Suppressor macrophage (primary cell): Measurements from ENCODE around the gene IL24.
"Not testable (repeated sequence)": the region's sequence is repeated elsewhere in the genome, so short reads cannot be mapped to it uniquely, and the experiment has no call there.

Experiments used
- DNase-seq, 4 experiments: peaks; one replicate each; pipeline ENCODE4 v3.0.0-alpha.2; 2020 to 2022
- total RNA-seq, 17 experiments: gene quantifications; one replicate each; lab custom pipeline; 2026; ENCODE audit warnings: mixed read lengths in 6 of 17, inconsistent platforms in 3 of 17; lab: John Stamatoyannopoulos, UW

The IL24 gene, protein sequence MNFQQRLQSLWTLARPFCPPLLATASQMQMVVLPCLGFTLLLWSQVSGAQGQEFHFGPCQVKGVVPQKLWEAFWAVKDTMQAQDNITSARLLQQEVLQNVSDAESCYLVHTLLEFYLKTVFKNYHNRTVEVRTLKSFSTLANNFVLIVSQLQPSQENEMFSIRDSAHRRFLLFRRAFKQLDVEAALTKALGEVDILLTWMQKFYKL
- total RNA-seq = 0 to 1.2 (median 0.09) reads per million in 17 experiments

DNA sequence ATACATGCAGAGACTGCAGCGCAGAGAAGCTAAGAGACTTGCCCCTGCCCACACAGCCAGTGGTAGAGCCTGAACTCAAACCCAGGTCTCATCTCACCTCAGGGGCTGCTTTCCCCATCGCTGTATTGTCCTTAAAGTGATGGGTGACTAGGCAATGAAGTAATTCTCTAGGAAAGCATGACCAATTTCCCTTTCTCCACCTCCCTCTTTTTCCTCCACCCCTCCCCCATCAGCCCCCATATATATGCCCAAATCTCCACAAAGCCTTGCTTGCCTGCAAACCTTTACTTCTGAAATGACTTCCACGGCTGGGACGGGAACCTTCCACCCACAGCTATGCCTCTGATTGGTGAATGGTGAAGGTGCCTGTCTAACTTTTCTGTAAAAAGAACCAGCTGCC, at the start of gene IL24:
Gene IL24 (plus strand): TSS at position 269 of the 400 bp plus-strand sequence. CDS start 390 bp downstream, outside the sequence.
- no peak for DNase-seq

GRCh38 chr1:206847946-206848345, 49.3 kb upstream of the IL24 start:
- no peak for DNase-seq

- no peak for DNase-seq
Observed at GRCh38 chr1:206850401-206850800, 46.8 kb upstream of the IL24 start.

DNA sequence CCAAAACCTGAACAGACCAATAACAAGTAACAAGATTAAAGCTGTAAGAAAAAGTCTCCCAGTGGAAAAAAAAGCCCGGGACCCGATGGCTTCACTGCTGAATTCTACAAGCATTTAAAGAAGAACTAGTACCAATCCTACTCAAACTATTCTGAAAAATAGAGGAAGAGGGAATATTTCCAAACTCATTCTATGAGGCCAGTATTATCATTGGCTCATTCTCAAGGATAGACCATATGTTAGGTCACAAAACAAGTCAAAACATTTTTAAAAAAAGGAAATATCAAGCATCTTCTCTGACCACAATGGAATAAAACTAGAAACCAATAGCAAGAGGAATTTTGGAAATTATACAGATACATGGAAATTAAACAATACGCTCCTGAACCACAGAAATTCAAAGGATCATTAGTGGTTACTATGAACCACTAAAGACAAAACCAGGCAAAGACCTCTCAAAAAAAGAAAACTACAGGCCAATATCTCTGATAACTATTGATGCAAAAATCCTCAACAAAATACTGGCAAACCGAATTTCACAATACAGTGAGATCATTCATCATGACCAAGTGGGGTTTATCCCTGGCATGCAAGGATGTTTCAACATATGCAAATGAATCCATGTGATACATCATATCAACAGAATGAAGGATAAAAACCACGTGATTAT, 45.8 kb upstream of the IL24 start:
- DNase-seq = peak in 3 of 4 experiments; percentile 43 to 69 (median 65)

DNA sequence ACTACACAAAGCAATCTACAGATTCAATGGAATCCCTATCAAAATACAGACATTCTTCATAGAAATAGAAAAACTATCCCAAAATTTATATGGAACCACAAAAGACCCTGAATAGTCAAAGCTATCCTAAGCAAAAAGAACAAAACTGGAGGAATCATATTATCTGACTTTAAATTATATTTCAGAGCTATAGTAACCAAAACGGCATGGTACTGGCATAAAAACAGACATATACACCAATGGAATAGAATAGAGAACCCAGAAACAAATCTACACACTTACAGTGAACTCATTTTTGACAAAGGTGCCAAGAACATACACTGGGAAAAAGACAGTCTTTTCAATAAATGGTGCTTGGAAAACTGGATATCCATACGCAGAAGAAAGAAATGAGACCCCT, 44.6 kb upstream of the IL24 start:
- DNase-seq = not testable (repeated sequence)

GRCh38 chr1:206853696-206854095, 43.5 kb upstream of the IL24 start:
- DNase-seq = not testable (repeated sequence)

GRCh38 chr1:206854401-206855129, 42.7 kb upstream of the IL24 start:
- DNase-seq = peak in 3 of 4 experiments; percentile 13 to 24 (median 20)

DNA sequence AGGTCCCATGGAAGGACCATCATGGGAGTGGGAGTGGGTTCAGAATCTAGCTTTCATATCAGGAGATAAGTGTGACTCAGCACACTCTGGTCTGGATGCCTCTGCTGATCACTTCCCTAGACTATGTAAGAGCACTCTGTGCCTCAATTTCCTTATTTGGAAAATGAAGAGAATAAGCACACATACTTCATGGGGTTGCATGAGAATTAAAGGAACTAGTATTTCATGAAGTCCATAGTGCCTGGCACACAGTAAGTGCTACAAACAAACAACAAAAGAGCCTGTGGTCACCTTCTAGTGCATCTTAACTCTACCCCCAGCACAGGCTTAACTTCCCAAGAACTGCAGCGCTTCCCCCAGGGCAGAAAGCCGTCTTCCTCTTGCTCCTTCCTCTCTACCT, 41.4 kb upstream of the IL24 start:
- peak in 3 of 4 experiments; percentile 36 to 58 (median 57) for DNase-seq

DNA sequence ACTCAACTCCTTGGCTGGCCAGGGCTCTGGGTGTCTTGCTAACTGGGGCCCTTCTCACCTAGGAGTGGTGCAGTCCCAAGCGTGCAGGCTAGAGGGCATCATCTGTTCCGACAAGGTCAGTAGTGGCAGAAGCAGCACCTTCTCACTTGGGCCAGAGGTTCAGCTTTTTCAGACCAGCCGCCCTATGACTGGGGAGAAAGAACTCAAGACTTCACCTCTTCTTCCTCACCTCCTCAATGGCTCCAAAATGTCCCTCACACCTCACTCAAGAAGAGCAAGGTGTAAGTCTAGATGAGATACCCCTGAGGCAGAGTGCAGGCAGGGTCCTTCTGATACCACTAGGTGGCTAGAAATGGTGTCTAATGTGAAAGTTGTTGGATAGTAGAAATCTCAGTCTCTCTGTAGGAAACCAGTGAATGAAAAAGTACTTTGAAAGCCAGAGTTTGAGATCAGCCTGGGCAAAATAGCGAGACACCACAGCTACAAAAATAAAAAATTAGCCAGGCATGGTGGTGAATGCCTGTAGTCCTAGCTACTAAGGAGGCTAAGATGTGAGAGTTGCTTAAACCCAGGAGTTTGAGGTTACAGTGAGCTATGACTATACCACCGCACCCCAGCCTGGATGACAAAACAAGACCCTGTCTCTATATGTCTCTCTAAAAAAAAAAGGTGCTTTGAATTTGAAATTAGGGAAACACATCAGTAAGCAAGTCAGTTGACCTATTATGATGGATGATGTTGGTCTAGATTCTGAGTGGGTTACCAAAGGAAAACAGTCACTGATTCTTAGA, 40.4 kb upstream of the IL24 start:
- DNase-seq = no peak

DNA sequence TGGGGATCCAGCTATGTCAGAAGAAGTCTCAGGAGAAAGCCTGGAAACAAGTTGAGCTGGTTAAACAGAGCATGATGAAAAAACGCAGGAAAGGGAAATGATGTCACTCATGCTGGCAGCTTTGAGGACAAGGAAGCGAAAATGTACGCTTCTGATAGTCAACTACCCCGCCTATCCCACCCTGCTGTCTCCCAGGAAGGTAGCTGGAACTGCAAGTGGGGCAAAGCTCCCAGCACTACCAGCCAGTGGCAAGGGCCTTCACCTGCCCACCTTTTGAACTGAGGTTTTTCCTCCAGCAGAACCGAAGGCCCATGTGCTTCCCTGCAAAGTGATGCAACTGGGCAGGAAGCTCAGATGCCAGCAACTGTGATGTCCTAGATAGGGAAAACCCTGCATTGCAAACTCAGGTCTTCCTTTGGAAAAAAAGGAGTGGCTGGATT, 38.1 kb upstream of the IL24 start:
- DNase-seq = peak; percentile 61 to 82 (median 73)

DNA sequence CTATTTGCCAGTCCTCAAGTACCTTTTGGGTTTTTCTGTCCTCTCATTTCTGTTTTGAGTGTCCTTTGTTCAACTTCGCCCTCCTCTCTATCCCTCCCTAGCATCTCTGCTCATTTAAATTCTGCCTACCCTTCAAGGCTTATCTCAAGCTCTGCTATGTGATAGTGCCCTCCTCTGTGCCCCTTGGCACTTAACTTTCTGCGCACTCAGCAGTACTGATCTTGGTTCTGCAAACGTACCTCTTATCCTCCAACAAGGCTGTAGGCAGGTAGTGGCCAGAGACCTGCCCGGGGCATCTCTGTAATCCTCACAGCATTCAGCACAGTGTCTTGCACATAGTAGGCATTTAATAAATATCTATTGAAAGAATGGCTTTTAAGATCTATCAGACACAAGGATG, 37.1 kb upstream of the IL24 start:
- no peak for DNase-seq

DNA sequence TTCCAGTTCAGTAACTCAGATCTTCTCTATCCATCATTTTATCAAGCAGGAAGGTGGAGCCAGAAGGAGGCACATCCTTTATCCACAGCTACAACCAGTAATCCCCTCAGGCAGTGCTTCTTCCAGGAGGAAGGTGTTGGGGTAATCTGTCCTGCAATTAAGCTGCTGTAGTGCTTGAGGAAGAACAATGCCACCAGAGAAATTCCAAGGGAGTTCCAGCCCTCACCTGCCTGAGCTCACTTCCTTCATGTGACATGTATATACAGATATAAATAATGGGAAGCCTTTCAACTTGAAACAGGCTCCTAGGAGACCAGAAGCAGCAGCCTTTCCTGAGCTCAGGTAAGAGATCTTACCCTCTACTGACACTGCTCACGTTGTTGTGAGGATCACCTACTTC, 34.0 kb upstream of the IL24 start:
- no peak for DNase-seq

DNA sequence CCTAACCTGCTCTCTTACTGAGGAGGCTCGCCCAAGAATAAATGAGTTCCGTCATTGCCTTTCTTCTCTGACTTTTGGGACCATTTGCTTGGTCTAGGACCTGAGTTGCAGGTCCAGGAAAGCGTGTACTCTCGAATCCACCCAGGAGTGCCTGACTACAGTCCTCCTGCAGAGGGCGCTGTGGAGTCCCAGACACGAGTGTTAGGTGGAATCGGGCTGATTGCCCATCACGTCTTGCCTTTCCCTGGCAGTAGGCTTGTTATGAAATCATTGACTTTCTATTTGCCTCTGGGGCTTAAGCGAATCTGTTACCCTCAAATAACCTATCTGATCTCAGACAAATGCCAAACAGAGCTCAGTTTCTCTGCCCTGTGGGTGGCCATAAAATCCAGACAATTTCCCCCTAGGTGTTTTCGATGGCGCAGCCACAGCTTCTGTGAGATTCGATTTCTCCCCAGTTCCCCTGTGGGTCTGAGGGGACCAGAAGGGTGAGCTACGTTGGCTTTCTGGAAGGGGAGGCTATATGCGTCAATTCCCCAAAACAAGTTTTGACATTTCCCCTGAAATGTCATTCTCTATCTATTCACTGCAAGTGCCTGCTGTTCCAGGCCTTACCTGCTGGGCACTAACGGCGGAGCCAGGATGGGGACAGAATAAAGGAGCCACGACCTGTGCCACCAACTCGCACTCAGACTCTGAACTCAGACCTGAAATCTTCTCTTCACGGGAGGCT, 32.1 kb upstream of the IL24 start, which contains the start of gene IL20:
Gene IL20 (plus strand): TSS at position 685 of the 733 bp plus-strand sequence. CDS start 230 bp downstream, outside the sequence.
- DNase-seq = peak; percentile 76 to 87 (median 82)

- DNase-seq = no peak
Observed at GRCh38 chr1:206866062-206866461, 31.2 kb upstream of the IL24 start.

DNA sequence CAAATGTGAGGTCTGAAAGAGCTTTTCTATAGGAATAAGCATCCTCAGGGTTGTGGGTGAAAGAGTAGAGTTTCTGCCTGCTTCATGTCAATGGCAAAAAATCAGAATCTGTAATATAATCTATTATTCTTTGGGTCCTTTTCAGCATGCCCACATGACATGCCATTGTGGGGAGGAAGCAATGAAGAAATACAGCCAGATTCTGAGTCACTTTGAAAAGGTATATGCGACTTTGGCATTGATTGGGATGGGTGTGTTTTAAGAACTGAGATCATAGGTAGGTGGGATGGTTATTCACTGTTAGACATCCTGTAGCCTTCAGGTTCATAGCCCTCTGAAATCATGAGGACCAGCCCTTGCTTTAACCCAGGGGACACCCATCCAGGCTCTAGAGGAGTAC, 30.0 kb upstream of the IL24 start:
- no peak for DNase-seq

DNA sequence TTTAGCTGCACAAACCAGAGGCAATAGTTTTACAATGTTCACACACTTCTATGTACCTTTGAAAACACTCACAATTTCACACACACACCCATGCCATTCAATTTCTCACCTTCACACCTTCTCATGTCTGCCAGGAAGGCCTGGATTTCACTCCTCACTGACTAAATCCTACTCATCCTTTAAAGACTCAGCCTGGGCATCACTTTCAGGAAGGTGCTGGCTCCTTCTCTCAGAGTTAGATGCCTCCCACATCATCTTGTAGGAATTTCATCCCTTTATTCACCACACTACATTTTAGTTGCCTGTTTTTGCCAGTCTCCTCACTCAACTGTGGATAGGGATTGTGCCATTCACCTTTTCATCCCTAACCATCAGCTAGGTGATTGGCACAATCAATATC, 29.5 kb upstream of the IL24 start:
- no peak for DNase-seq

GRCh38 chr1:206868264-206868663, 29.0 kb upstream of the IL24 start:
- DNase-seq = no peak

- no peak for DNase-seq
Observed at GRCh38 chr1:206872139-206872538, 25.1 kb upstream of the IL24 start.

DNA sequence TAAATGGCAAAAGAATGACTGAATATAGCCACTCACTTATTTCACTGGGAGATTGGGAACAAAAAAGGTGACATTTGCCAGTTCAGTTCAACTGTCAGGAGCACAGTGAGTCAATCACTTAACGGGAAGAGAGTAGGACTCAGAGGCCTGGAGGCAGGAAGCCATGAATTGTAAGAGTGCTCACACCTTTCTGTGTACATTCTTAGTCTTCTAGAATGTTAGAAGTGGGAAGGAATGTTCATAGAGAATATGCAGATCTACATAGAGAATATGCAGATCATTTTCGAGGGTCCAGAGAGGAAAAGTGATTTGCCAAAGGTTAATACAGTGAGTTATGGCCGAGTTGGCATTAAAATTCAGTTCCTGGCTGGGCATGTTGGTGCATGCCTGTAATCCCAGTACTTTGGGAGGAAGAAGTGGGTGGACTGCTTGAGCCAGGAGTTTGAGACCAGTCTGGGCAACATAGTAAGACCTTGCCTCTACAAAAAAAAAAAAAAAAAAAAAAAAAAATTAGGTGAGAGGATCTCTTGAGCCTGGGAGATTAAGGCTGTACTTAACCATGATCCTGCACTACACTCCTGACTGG, 23.5 kb upstream of the IL24 start:
- DNase-seq = no peak

DNA sequence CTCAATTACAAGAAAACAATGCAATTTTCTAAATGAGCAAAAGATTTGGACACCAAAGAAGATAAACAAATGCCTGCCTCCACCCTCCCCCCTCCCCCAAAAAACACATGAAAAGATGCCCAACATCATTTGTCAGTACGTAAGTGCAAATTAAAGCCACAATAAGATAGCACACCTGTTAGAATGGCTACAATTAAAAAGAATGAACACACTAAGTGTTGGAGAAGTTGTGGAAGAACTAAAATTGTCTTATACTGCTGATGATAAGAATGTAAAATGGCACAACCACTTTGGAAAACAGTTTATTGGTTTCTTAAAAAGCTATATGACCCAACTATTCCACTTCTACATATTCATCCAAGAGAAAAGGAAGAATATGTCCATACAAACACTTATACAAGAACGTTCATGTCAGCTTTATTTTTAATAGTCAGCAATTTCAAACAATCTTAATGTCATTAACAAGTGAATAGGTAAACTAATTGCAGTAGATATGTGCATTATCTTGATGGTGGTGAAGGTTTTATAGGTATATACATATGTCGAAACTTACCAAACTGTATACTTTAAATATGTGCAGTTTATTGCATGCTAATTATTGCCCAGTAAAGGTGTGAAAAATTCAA, 21.4 kb upstream of the IL24 start:
- DNase-seq = no peak

DNA sequence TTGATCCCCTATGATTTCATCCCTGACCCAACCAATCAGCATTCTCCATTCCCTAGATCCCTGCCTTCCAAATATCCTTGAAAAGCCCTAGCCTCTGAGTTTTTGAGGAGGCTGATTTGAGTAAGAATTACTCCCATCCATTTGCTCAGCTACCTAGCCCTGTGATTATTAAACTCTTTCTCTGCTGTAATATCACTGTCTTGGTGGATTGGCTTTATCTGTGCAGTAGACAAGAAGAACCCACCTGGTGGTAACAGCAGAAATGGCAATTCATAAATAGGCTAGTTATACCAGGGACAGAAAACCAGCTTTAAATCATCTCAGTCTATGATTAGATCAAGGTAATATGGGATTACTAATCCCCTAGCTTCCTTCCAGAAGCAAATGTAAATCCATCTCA, 18.8 kb upstream of the IL24 start:
- no peak for DNase-seq
